ENCODE data around the gene FBXO42. TPM values are rescaled to one million over a fixed set of nuclear protein-coding genes. Genes with fewer than 3 reads are reported as not detected.

Gene FBXO42
- total and polyA plus RNA-seq, 9 of the 15 experiments (the other 6 are each of a cell fraction or from before 2014, with no cell fraction given), result 7.2 to 24.8 (median 17.4) TPM

- TF ChIP-seq THRA (IDR thresholded peaks at IDR 0.05) (no peak), SIN3B (IDR thresholded peaks at IDR 0.05; ENCODE audit: low read depth) (no peak), ZSCAN29 (IDR thresholded peaks at IDR 0.05) (no peak), RBM39 (optimal IDR thresholded peaks at IDR 0.05; ENCODE audit: low read depth, low read length) (no peak), RBM14 (IDR thresholded peaks at IDR 0.05; ENCODE audit: borderline replicate concordance, insufficient read depth, low read depth, low read length) (no peak), SMARCB1 (IDR thresholded peaks at IDR 0.05; ENCODE audit: insufficient read length, low read depth) (no peak), ZNF263 (CRISPR knock-in tag; IDR thresholded peaks at IDR 0.05; ENCODE audit: borderline replicate concordance) (peak; percentile 22; the same call in 1 of the 2 replicates), EHMT2 (IDR thresholded peaks at IDR 0.05) (no peak), FOS (IDR thresholded peaks at IDR 0.05; ENCODE audit: extremely low read depth, insufficient read length) (no peak), ZNF318 (IDR thresholded peaks at IDR 0.05; ENCODE audit: borderline replicate concordance in 1 of 2, low read depth in 1 of 2) (peak in 1 of 2 experiments; percentile 86; a peak in 2 of 4 replicates), GABPB2 (CRISPR knock-in tag; conservative IDR thresholded peaks at IDR 0.05) (peak; percentile 89; the same call in 1 of the 2 replicates), MEIS2 (IDR thresholded peaks at IDR 0.05; ENCODE audit: partially characterized antibody) (peak; percentile 45)
- TF ChIP-seq, protein P1, sequence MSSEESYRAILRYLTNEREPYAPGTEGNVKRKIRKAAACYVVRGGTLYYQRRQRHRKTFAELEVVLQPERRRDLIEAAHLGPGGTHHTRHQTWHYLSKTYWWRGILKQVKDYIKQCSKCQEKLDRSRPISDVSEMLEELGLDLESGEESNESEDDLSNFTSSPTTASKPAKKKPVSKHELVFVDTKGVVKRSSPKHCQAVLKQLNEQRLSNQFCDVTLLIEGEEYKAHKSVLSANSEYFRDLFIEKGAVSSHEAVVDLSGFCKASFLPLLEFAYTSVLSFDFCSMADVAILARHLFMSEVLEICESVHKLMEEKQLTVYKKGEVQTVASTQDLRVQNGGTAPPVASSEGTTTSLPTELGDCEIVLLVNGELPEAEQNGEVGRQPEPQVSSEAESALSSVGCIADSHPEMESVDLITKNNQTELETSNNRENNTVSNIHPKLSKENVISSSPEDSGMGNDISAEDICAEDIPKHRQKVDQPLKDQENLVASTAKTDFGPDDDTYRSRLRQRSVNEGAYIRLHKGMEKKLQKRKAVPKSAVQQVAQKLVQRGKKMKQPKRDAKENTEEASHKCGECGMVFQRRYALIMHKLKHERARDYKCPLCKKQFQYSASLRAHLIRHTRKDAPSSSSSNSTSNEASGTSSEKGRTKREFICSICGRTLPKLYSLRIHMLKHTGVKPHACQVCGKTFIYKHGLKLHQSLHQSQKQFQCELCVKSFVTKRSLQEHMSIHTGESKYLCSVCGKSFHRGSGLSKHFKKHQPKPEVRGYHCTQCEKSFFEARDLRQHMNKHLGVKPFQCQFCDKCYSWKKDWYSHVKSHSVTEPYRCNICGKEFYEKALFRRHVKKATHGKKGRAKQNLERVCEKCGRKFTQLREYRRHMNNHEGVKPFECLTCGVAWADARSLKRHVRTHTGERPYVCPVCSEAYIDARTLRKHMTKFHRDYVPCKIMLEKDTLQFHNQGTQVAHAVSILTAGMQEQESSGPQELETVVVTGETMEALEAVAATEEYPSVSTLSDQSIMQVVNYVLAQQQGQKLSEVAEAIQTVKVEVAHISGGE (CRISPR knock-in tag; IDR thresholded peaks at IDR 0.05), result no peak; a peak in 1 of 6 replicates
Measured at GRCh38 chr1:16248603-16249516, 103.4 kb downstream of the FBXO42 start (continued).

Data from K562 (cell line).